Gastrocnemius medialis (tissue), 4 donors: Measurements from ENCODE around the gene TRAPPC2L.

Source experiments
- CTCF ChIP-seq, 5 experiments: fragments of 450-650 bp in 3 of 5; fragments of 200-600 bp in 2 of 5; sonication (generic) in 2 of 5; IDR thresholded peaks in 4 of 5; conservative IDR thresholded peaks in 1 of 5; 1 replicate in 4 of 5; 2 replicates in 1 of 5; pipeline ENCODE4 v1.5.1; 2016 to 2019; ENCODE audit warnings: antibody characterized with exemption in 5 of 5, mild to moderate bottlenecking in 3 of 5, moderate library complexity in 3 of 5
- POLR2A ChIP-seq, 2 donors: fragments of 450-650 bp; IDR thresholded peaks; one replicate each; pipeline ENCODE4 v1.6.1; 2017; ENCODE audit warnings: antibody characterized with exemption in 2 of 2, mild to moderate bottlenecking in 2 of 2, moderate library complexity in 2 of 2

GRCh38 chr16:88816736-88817535 is 40.0 kb upstream of the TRAPPC2L start:
- no peak for TF ChIP-seq POLR2A (IDR thresholded peaks at IDR 0.05)
- TF ChIP-seq CTCF (IDR thresholded peaks at IDR 0.05 in 4 of 5, conservative IDR thresholded peaks at IDR 0.05 in 1 of 5): no peak
